GM10847 (cell line): ENCODE data around the gene TM4SF20.

Experiments used
- POLR2A ChIP-seq: IDR thresholded peaks from 2 replicates; pipeline ENCODE4 v1.6.1; 2011; ENCODE audit not compliant: insufficient read length; ENCODE audit errors: extremely low read depth

The TM4SF20 gene

GRCh38 chr2:227386630-227387029 is 7.5 kb upstream of the TM4SF20 start:
- TF ChIP-seq POLR2A, result no peak

- no peak for TF ChIP-seq POLR2A
Measured at GRCh38 chr2:227383686-227384085, 4.6 kb upstream of the TM4SF20 start.

- TF ChIP-seq POLR2A, result no peak
Measured at GRCh38 chr2:227378371-227378782, 729 bp downstream of the TM4SF20 start.

GRCh38 chr2:227377467-227378351 is 1.4 kb downstream of the TM4SF20 start:
- TF ChIP-seq POLR2A, result no peak

GRCh38 chr2:227376656-227377396 is 2.3 kb downstream of the TM4SF20 start:
- no peak for TF ChIP-seq POLR2A

- TF ChIP-seq POLR2A, result no peak
Measured at GRCh38 chr2:227374158-227374557, 4.9 kb downstream of the TM4SF20 start.

- TF ChIP-seq POLR2A, result no peak
Measured at GRCh38 chr2:227373389-227373788, 5.7 kb downstream of the TM4SF20 start.

- TF ChIP-seq POLR2A, result no peak
Measured at GRCh38 chr2:227370791-227371312, 8.3 kb downstream of the TM4SF20 start.

GRCh38 chr2:227370092-227370491 is 9.0 kb downstream of the TM4SF20 start:
- no peak for TF ChIP-seq POLR2A

- no peak for TF ChIP-seq POLR2A
Measured at GRCh38 chr2:227368574-227368973, 10.5 kb downstream of the TM4SF20 start.

GRCh38 chr2:227367427-227367795 is 11.7 kb downstream of the TM4SF20 start:
- TF ChIP-seq POLR2A, result no peak

- no peak for TF ChIP-seq POLR2A
Measured at GRCh38 chr2:227366769-227367426, 12.2 kb downstream of the TM4SF20 start.

- no peak for TF ChIP-seq POLR2A
Measured at GRCh38 chr2:227365833-227366232, 13.3 kb downstream of the TM4SF20 start.

- TF ChIP-seq POLR2A, result no peak
Measured at GRCh38 chr2:227363756-227364155, 15.3 kb downstream of the TM4SF20 start.

GRCh38 chr2:227360351-227360750 is 18.8 kb downstream of the TM4SF20 start:
- TF ChIP-seq POLR2A, result no peak

GRCh38 chr2:227351639-227352038 is 27.5 kb downstream of the TM4SF20 start:
- no peak for TF ChIP-seq POLR2A

- no peak for TF ChIP-seq POLR2A
Measured at GRCh38 chr2:227349989-227350612, 29.0 kb downstream of the TM4SF20 start.
